GM12878 (cell line): ENCODE results near the gene CAPZB. TPM values are rescaled to one million over a fixed set of nuclear protein-coding genes. Genes with fewer than 3 reads are reported as not detected.

ENCODE experiments used
- CUX1 ChIP-seq: IDR thresholded peaks from 2 replicates; pipeline ENCODE4 v1.6.1; 2012; ENCODE audit warnings: improper control_type of control experiment, low read depth, low read length; ENCODE audit not compliant: insufficient replicate concordance
- E4F1 ChIP-seq: fragments of 450-650 bp; IDR thresholded peaks from 2 replicates; pipeline ENCODE4 v1.6.1; 2018; ENCODE audit warnings: borderline replicate concordance, mild to moderate bottlenecking; ENCODE audit not compliant: partially characterized antibody
- FOXK2 ChIP-seq: fragments of 450-650 bp; IDR thresholded peaks from 2 replicates; pipeline ENCODE4 v1.6.1; 2017; ENCODE audit warnings: mild to moderate bottlenecking, moderate library complexity
- JUND ChIP-seq: IDR thresholded peaks from 2 replicates; pipeline ENCODE4 v1.6.1; 2012; ENCODE audit warnings: low read depth, mild to moderate bottlenecking, low read length, improper control_type of control experiment, moderate library complexity
- MLLT1 ChIP-seq: fragments of 450-650 bp; IDR thresholded peaks from 2 replicates; pipeline ENCODE4 v1.6.1; 2016; ENCODE audit warnings: mild to moderate bottlenecking
- PKNOX1 ChIP-seq: fragments of 450-650 bp; IDR thresholded peaks from 2 replicates; pipeline ENCODE4 v1.6.1; 2016; ENCODE audit warnings: mild to moderate bottlenecking
- POLR2A ChIP-seq: IDR thresholded peaks from 2 replicates; pipeline ENCODE4 v1.6.1; 2011; ENCODE audit warnings: low read depth, mild to moderate bottlenecking, low read length
- REST ChIP-seq: IDR thresholded peaks from 2 replicates; pipeline ENCODE4 v1.6.1; 2012; ENCODE audit warnings: mild to moderate bottlenecking, low read depth, low read length
- SIX5 ChIP-seq: IDR thresholded peaks from 2 replicates; pipeline ENCODE4 v1.6.1; 2011; ENCODE audit warnings: mild to moderate bottlenecking, low read depth, low read length, moderate library complexity; ENCODE audit not compliant: severe bottlenecking
- SREBF2 ChIP-seq: IDR thresholded peaks from 2 replicates; pipeline ENCODE4 v1.6.1; 2012; ENCODE audit warnings: mild to moderate bottlenecking, low read length
- ZNF384 ChIP-seq: IDR thresholded peaks from 2 replicates; pipeline ENCODE4 v1.6.1; 2012; ENCODE audit warnings: low read depth, mild to moderate bottlenecking, low read length, improper control_type of control experiment, borderline replicate concordance
- ZZZ3 ChIP-seq: IDR thresholded peaks from 2 replicates; pipeline ENCODE4 v1.6.1; 2011; ENCODE audit warnings: low read depth; ENCODE audit not compliant: control insufficient read depth, insufficient read length
- polyA plus RNA-seq, 11 experiments: library from polyadenylated mRNA; depleted of rRNA in 4 of 11; unstranded in 6 of 11; stranded (reverse) in 5 of 11; fragments of >200 nt; fragmentation: Nextera tagmentation in 4 of 11; fragmentation: Illumina TruSeq in 1 of 11; extraction: Ambion mirVana in 4 of 11; extraction: Trizol in 1 of 11; gene quantifications; 1 replicate in 1 of 11; 2 replicates in 10 of 11; pipeline versions ENCODE4 v1.2.1 to v1.2.3, GENCODE V29; 2011 to 2016; ENCODE audit warnings: inconsistent platforms in 2 of 11, missing spikeins in 2 of 11, low read depth in 1 of 11
- total RNA-seq, 4 experiments: library from RNA; depleted of rRNA in 3 of 4; stranded (reverse); fragments of >200 nt in 3 of 4; fragmentation: Illumina TruSeq in 1 of 4; extraction: Trizol in 1 of 4; gene quantifications; 2 replicates each; pipeline versions ENCODE4 v1.2.1 to v1.2.3, GENCODE V29; 2013 to 2021

Gene CAPZB
- total and polyA plus RNA-seq, 10 of the 15 experiments (the other 5 are each of a cell fraction or from before 2014, with no cell fraction given): 104 to 454 (median 213) TPM

- TF ChIP-seq MLLT1: no peak
- TF ChIP-seq PKNOX1: no peak
- no peak for TF ChIP-seq E4F1
- no peak for TF ChIP-seq SIX5
- no peak for TF ChIP-seq POLR2A
- no peak for TF ChIP-seq FOXK2
- no peak for TF ChIP-seq SREBF2
- no peak for TF ChIP-seq ZZZ3
- TF ChIP-seq REST: no peak
- TF ChIP-seq CUX1: no peak
- TF ChIP-seq JUND: no peak
- no peak for TF ChIP-seq ZNF384
Measured at GRCh38 chr1:19385221-19385620, 100.1 kb downstream of the CAPZB start (continued).
